ENCODE measurements around the gene CPNE7.

The CPNE7 gene

DNA sequence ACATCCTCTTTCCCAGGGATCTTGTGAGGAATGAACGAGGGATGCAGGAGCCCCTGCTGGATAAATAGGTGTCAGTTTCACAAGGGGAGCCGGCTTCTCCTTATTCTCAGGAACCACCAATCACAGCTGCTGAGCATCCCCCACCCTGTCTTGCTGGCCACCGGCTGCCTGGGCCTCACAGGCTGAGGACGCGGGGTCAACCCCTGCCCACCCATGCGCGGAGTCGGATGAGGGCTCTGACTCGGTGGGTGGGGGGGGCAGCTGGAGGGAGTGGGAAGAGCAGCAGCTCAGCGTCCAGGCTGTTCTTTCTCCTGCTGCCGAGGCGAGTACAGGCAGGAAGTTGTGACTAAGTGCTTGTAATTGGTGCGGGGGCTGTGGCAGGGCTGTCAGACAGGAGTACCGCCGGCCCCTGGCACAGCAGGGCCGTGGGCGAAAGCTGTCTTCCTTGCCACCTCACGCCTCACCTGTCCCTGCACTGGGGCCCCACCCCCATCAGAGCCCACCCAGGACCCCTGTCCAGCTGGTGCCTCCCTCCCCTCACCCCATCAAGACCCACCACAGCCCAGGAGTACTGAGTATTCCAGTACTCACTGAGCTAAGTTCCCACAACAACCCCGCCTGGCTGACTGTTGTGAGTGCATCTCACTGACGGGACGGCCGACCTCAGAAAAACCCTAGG, 26.9 kb downstream of the CPNE7 start:
- no peaks in the 10 kb centered on the region for H3K36me3 ChIP-seq (ENCODE audit: low read length)
- H3F3A ChIP-seq (ENCODE audit: insufficient read depth) = no peaks in the 10 kb centered on the region
- no peaks in the 10 kb centered on the region for H3K9me3 ChIP-seq (ENCODE audit: insufficient read depth, low read length)
- H3K79me2 ChIP-seq (ENCODE audit: insufficient read depth, low read length) = no peaks in the 10 kb centered on the region
- H2AFZ ChIP-seq (ENCODE audit: low read depth, low read length, severe bottlenecking) = no peak overlapping the region
- H3K9ac ChIP-seq (ENCODE audit: low read length) = no peak overlapping the region
- H3K27ac ChIP-seq (ENCODE audit: low read depth, low read length) = no peak overlapping the region
- no peak overlapping the region for H3K4me3 ChIP-seq (ENCODE audit: insufficient read depth, low read length, poor library complexity, severe bottlenecking)
- no peak overlapping the region for H3K4me2 ChIP-seq (ENCODE audit: low read depth, low read length, poor library complexity, severe bottlenecking)
- H3K9me2 ChIP-seq (replicated peaks; ENCODE audit: insufficient read depth, low read length) = no peaks in the 10 kb centered on the region
- H4K20me1 ChIP-seq (ENCODE audit: low read depth, low read length) = no peaks in the 10 kb centered on the region
- TF ChIP-seq, protein P1, sequence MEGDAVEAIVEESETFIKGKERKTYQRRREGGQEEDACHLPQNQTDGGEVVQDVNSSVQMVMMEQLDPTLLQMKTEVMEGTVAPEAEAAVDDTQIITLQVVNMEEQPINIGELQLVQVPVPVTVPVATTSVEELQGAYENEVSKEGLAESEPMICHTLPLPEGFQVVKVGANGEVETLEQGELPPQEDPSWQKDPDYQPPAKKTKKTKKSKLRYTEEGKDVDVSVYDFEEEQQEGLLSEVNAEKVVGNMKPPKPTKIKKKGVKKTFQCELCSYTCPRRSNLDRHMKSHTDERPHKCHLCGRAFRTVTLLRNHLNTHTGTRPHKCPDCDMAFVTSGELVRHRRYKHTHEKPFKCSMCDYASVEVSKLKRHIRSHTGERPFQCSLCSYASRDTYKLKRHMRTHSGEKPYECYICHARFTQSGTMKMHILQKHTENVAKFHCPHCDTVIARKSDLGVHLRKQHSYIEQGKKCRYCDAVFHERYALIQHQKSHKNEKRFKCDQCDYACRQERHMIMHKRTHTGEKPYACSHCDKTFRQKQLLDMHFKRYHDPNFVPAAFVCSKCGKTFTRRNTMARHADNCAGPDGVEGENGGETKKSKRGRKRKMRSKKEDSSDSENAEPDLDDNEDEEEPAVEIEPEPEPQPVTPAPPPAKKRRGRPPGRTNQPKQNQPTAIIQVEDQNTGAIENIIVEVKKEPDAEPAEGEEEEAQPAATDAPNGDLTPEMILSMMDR (IDR thresholded peaks at IDR 0.05; ENCODE audit: insufficient read depth, low read length, poor library complexity, severe bottlenecking) = no peak
- TF ChIP-seq EZH2phosphoT487 (conservative IDR thresholded peaks at IDR 0.05; ENCODE audit: low read length) = no peak
- no peaks in the 10 kb centered on the region for H3K27me3 ChIP-seq (ENCODE audit: low read length)

DNA sequence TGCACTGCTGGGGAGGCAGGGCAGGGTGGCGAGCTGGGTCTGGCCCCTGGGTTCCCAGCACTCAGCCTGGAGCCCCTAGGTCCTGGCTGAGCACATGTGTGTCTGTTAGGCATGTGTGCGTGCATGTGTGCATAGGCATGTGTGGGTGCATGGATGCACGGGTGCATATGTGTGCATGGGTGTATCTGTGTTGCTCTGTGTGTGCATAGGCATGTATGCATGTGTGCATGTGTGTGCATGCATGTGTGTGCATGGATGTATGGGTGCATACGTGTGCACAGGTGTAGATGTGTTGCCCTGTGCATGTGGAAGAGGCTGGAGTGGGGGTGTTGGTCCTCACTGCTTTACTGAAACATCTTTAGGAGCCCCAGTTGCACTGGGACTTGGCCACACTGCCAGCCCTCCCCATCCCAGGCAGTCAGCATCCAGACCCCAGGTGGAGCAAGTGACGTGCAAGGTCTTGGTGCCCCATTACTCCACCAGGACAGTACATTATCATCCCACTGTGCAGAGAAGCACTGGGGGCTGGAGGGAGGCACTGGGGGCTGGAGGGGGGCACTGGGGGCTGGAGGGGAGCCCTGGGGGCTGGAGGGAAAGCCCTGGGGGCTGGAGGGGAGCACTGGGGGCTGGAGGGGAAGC, 27.5 kb downstream of the CPNE7 start:
- Histone ChIP-seq H3K4me2 (ENCODE audit: low read depth, low read length, poor library complexity, severe bottlenecking) (no peak overlapping the region), H3K36me3 (ENCODE audit: low read length) (no peaks in the 10 kb centered on the region), H3F3A (ENCODE audit: insufficient read depth) (no peaks in the 10 kb centered on the region), H2AFZ (ENCODE audit: low read depth, low read length, severe bottlenecking) (no peak overlapping the region), H3K27me3 (ENCODE audit: low read length) (no peaks in the 10 kb centered on the region), H3K9me2 (replicated peaks; ENCODE audit: insufficient read depth, low read length) (no peaks in the 10 kb centered on the region), H3K4me3 (ENCODE audit: insufficient read depth, low read length, poor library complexity, severe bottlenecking) (no peak overlapping the region), H3K27ac (ENCODE audit: low read depth, low read length) (no peak overlapping the region), H3K9me3 (ENCODE audit: insufficient read depth, low read length) (no peaks in the 10 kb centered on the region), H3K79me2 (ENCODE audit: insufficient read depth, low read length) (no peaks in the 10 kb centered on the region), H3K9ac (ENCODE audit: low read length) (no peak overlapping the region), H4K20me1 (ENCODE audit: low read depth, low read length) (no peaks in the 10 kb centered on the region)
- TF ChIP-seq, protein P1 (IDR thresholded peaks at IDR 0.05; ENCODE audit: insufficient read depth, low read length, poor library complexity, severe bottlenecking) = no peak
- no peak for TF ChIP-seq EZH2phosphoT487 (conservative IDR thresholded peaks at IDR 0.05; ENCODE audit: low read length)

DNA sequence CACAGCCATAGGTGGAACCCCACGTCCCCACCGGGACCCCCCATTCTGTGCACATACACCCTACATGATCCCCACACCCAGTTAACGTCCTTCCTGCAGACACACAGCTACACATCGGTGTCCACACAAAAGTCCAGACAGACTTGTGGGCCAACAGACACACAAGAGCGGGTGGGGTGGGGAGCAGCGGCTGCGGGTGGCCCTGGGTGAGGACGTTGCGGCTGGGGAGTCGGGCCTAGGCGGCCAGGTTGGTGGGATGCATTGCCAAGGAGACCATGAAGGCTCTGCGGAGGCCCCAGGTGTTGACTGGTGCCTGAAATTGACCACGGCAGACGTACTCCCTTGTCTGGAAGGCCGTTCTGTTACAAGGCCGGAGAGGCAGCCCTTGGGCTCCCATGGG, 29.2 kb downstream of the CPNE7 start:
- H3F3A ChIP-seq (ENCODE audit: insufficient read depth) = no peaks in the 10 kb centered on the region
- no peaks in the 10 kb centered on the region for H3K27me3 ChIP-seq (ENCODE audit: low read length)
- no peak overlapping the region for H2AFZ ChIP-seq (ENCODE audit: low read depth, low read length, severe bottlenecking)
- H4K20me1 ChIP-seq (ENCODE audit: low read depth, low read length) = no peaks in the 10 kb centered on the region
- H3K9me3 ChIP-seq (ENCODE audit: insufficient read depth, low read length) = no peaks in the 10 kb centered on the region
- H3K9ac ChIP-seq (ENCODE audit: low read length) = no peak overlapping the region
- no peak overlapping the region for H3K27ac ChIP-seq (ENCODE audit: low read depth, low read length)
- no peak overlapping the region for H3K4me2 ChIP-seq (ENCODE audit: low read depth, low read length, poor library complexity, severe bottlenecking)
- no peak overlapping the region for H3K4me3 ChIP-seq (ENCODE audit: insufficient read depth, low read length, poor library complexity, severe bottlenecking)
- H3K36me3 ChIP-seq (ENCODE audit: low read length) = no peaks in the 10 kb centered on the region
- no peaks in the 10 kb centered on the region for H3K9me2 ChIP-seq (replicated peaks; ENCODE audit: insufficient read depth, low read length)
- no peaks in the 10 kb centered on the region for H3K79me2 ChIP-seq (ENCODE audit: insufficient read depth, low read length)
- no peak for TF ChIP-seq EZH2phosphoT487 (conservative IDR thresholded peaks at IDR 0.05; ENCODE audit: low read length)
- TF ChIP-seq, protein P1 (IDR thresholded peaks at IDR 0.05; ENCODE audit: insufficient read depth, low read length, poor library complexity, severe bottlenecking) = no peak

All from SU-DHL-6 (cell line).